ENCODE data around the gene POMT2. TPM values are rescaled to one million over a fixed set of nuclear protein-coding genes. Genes with fewer than 3 reads are reported as not detected.

POMT2 gene
- total and polyA plus RNA-seq, 2 donors (not counting 3 experiments of a cell fraction or from before 2014, with no cell fraction given), result 19.5 to 48.2 TPM

DNA sequence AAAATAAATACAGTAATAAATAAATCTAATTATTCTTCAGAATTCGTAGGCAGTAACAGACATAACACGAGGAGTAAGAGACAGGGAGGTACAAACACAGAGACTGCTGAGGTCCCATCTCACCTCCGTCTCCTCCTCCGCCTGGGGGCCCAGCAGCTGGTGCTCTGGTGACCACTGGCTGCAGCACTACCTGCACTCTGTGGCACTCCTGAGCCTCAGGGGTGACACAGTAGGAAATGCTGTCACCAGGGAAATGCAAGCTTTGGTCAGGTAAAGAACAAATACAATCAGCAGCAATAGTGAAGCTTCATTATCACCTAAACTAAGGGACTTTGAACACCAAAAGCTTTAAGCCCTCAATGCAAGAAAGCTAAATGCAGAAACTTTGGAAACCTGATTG is 19.7 kb upstream of the POMT2 start:
- FAIRE-seq, result no peak
- H3K9ac ChIP-seq (replicated peaks; ENCODE audit: extremely low read depth, insufficient read depth, low read length), result no peak overlapping the region
- dilution Hi-C loops (cut with MboI; ENCODE audit: extremely low pct_ligation_motif_present, low sequenced_read_pairs) (no loop called here), intact Hi-C loops (cut with micrococcal nuclease) (no loop called here)
- H3K4me2 ChIP-seq (ENCODE audit: insufficient read depth, low read length), result no peak overlapping the region
- ChIA-PET POLR2A (no interaction called here), CTCF (interaction anchor here (0.6 kb wide), 1 partner anchor 311 kb away, joined by 3 read pairs; no protein-coding TSS in a partner anchor)
- no peaks in the 10 kb centered on the region for H3K4me1 ChIP-seq (ENCODE audit: control insufficient read depth, extremely low read depth, insufficient read depth, low read length)
- no peaks in the 10 kb centered on the region for H3K9me3 ChIP-seq (replicated peaks; ENCODE audit: control insufficient read depth, insufficient read depth, low read length)
- H3K36me3 ChIP-seq (ENCODE audit: control insufficient read depth in 2 of 2, extremely low read depth in 1 of 2, insufficient read depth in 2 of 2, low read length in 2 of 2), result peaks cover 0 to 3% of the 10 kb centered on the region in 2 experiments
- no TSS peak for BruUV-seq (replicated peaks)
- H3K27me3 ChIP-seq (ENCODE audit: control insufficient read depth in 2 of 2, insufficient read depth in 2 of 2, low read length in 2 of 2), result no peaks in the 10 kb centered on the region
- DNase-seq (ENCODE audit: low read depth, low spot score), result no peak
- no peak overlapping the region for H2AFZ ChIP-seq (ENCODE audit: low read depth, low read length)
- TF ChIP-seq, protein P1, sequence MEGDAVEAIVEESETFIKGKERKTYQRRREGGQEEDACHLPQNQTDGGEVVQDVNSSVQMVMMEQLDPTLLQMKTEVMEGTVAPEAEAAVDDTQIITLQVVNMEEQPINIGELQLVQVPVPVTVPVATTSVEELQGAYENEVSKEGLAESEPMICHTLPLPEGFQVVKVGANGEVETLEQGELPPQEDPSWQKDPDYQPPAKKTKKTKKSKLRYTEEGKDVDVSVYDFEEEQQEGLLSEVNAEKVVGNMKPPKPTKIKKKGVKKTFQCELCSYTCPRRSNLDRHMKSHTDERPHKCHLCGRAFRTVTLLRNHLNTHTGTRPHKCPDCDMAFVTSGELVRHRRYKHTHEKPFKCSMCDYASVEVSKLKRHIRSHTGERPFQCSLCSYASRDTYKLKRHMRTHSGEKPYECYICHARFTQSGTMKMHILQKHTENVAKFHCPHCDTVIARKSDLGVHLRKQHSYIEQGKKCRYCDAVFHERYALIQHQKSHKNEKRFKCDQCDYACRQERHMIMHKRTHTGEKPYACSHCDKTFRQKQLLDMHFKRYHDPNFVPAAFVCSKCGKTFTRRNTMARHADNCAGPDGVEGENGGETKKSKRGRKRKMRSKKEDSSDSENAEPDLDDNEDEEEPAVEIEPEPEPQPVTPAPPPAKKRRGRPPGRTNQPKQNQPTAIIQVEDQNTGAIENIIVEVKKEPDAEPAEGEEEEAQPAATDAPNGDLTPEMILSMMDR (IDR thresholded peaks at IDR 0.05; ENCODE audit: extremely low read depth in 1 of 2, insufficient read depth in 1 of 2, low read depth in 1 of 2, low read length in 2 of 2), result no peak
- no peak for TF ChIP-seq JUN (IDR thresholded peaks at IDR 0.05; ENCODE audit: borderline replicate concordance, insufficient read depth, insufficient read length, low read depth)
- TF ChIP-seq GATA2 (IDR thresholded peaks at IDR 0.05; ENCODE audit: insufficient read depth, insufficient read length, low read depth, low read length), result no peak
- no peak for TF ChIP-seq POLR2AphosphoS5 (IDR thresholded peaks at IDR 0.05; ENCODE audit: insufficient read depth, low read depth, low read length)
- no peak for TF ChIP-seq MYC (IDR thresholded peaks at IDR 0.05; ENCODE audit: low read depth, low read length)
- TF ChIP-seq POLR2A (IDR thresholded peaks at IDR 0.05; ENCODE audit: low read depth, low read length), result no peak
- no peak for TF ChIP-seq EZH2 (IDR thresholded peaks at IDR 0.05; ENCODE audit: borderline replicate concordance, low read depth, low read length, severe bottlenecking)
- no peak for TF ChIP-seq FOS (IDR thresholded peaks at IDR 0.05; ENCODE audit: borderline replicate concordance, insufficient read depth, low read length)
- TF ChIP-seq, protein P2, sequence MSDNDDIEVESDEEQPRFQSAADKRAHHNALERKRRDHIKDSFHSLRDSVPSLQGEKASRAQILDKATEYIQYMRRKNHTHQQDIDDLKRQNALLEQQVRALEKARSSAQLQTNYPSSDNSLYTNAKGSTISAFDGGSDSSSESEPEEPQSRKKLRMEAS (IDR thresholded peaks at IDR 0.05; ENCODE audit: insufficient read depth, insufficient read length), result no peak
- no peak overlapping the region for H3K27ac ChIP-seq (ENCODE audit: insufficient read depth, low read depth, low read length)
- no peaks in the 10 kb centered on the region for H4K20me1 ChIP-seq (replicated peaks; ENCODE audit: control insufficient read depth, extremely low read depth, insufficient read depth, low read length)
- H3K9me1 ChIP-seq (replicated peaks; ENCODE audit: control insufficient read depth, extremely low read depth, insufficient read depth, low read length), result no peaks in the 10 kb centered on the region
- H3K4me3 ChIP-seq (replicated peaks in 1 of 3; ENCODE audit: insufficient read depth in 1 of 3, low read depth in 1 of 3, low read length in 3 of 3), result no peak overlapping the region
- H3K79me2 ChIP-seq (ENCODE audit: control insufficient read depth, insufficient read depth, low read length), result no peaks in the 10 kb centered on the region
